GM23338 (cell line): ENCODE results near the gene ADGB. TPM values are rescaled to one million over a fixed set of nuclear protein-coding genes. Genes with fewer than 3 reads are reported as not detected.

Experiments
- ATAC-seq: fragments of 200-7000 bp; cut with Tn5 transposase; 3 replicates; pipeline ENCODE4 v1.9.1; 2020
- DNase-seq: peaks from one replicate; pipeline ENCODE4 v3.0.0-alpha.2; 2015; ENCODE audit warnings: low spot score
- H2AFZ ChIP-seq: fragments of 200-600 bp; sonication (generic); 2 replicates; pipeline ENCODE4 v1.8.0; 2016; ENCODE audit warnings: antibody characterized with exemption, mild to moderate bottlenecking, moderate library complexity
- H3F3A ChIP-seq: fragments of 200-600 bp; sonication (generic); replicated peaks from 2 replicates; pipeline ENCODE4 v1.8.0; 2017; ENCODE audit warnings: antibody characterized with exemption, mixed run types, low read depth
- H3K27ac ChIP-seq: fragments of 200-600 bp; sonication (generic); 2 replicates; pipeline ENCODE4 v1.6.1; 2016; ENCODE audit warnings: low read depth
- H3K27me3 ChIP-seq: fragments of 200-600 bp; sonication (generic); 2 replicates; pipeline ENCODE4 v1.8.0; 2016; ENCODE audit warnings: mild to moderate bottlenecking, mixed run types, moderate library complexity; ENCODE audit not compliant: insufficient read depth
- H3K36me3 ChIP-seq: fragments of 200-600 bp; sonication (generic); 2 replicates; pipeline ENCODE4 v1.8.0; 2016; ENCODE audit warnings: mild to moderate bottlenecking; ENCODE audit not compliant: insufficient read depth
- H3K4me1 ChIP-seq: fragments of 200-600 bp; sonication (generic); 2 replicates; pipeline ENCODE4 v1.8.0; 2016; ENCODE audit warnings: mild to moderate bottlenecking, moderate library complexity; ENCODE audit not compliant: insufficient read depth
- H3K4me2 ChIP-seq: fragments of 200-600 bp; sonication (generic); 2 replicates; pipeline ENCODE4 v1.7.1; 2017; ENCODE audit warnings: mixed run types
- H3K4me3 ChIP-seq: fragments of 200-600 bp; sonication (generic); 2 replicates; pipeline ENCODE4 v1.6.1; 2016; ENCODE audit warnings: mixed run types
- H3K79me2 ChIP-seq: fragments of 200-600 bp; sonication (generic); replicated peaks from 2 replicates; pipeline ENCODE4 v1.8.0; 2017; ENCODE audit warnings: mild to moderate bottlenecking; ENCODE audit not compliant: insufficient read depth
- H3K9me2 ChIP-seq: fragments of 200-600 bp; sonication (generic); 2 replicates; pipeline ENCODE4 v1.8.0; 2017; ENCODE audit not compliant: insufficient read depth
- H4K20me1 ChIP-seq: fragments of 200-600 bp; sonication (generic); replicated peaks from 2 replicates; pipeline ENCODE4 v1.8.0; 2017; ENCODE audit warnings: mild to moderate bottlenecking; ENCODE audit not compliant: insufficient read depth
- H3K27ac Mint-ChIP-seq: 2 replicates; pipeline ENCODE4 v1.8.0; 2020; ENCODE audit warnings: inconsistent platforms, mild to moderate bottlenecking, moderate library complexity, mixed read lengths
- H3K27me3 Mint-ChIP-seq: 3 replicates; pipeline ENCODE4 v1.8.0; 2022; ENCODE audit warnings: low read depth, mild to moderate bottlenecking, moderate library complexity, mixed read lengths, inconsistent platforms; ENCODE audit not compliant: insufficient read depth, poor library complexity
- H3K36me3 Mint-ChIP-seq: 3 replicates; pipeline ENCODE4 v1.8.0; 2021; ENCODE audit warnings: low read depth, mild to moderate bottlenecking, inconsistent platforms, moderate library complexity, mixed read lengths
- H3K4me1 Mint-ChIP-seq: 3 replicates; pipeline ENCODE4 v1.8.0; 2020; ENCODE audit warnings: mild to moderate bottlenecking, inconsistent platforms, mixed read lengths
- H3K4me3 Mint-ChIP-seq: 3 replicates; pipeline ENCODE4 v1.8.0; 2021; ENCODE audit warnings: moderate library complexity, mild to moderate bottlenecking, inconsistent platforms, mixed read lengths
- H3K9me3 Mint-ChIP-seq: 3 replicates; pipeline ENCODE4 v1.8.0; 2020; ENCODE audit warnings: moderate library complexity, mild to moderate bottlenecking, inconsistent platforms, mixed read lengths
- CREB1 ChIP-seq: fragments of 250-450 bp; sonication (Bioruptor Pico); IDR thresholded peaks from 2 replicates; pipeline ENCODE4 v1.5.0; 2020; ENCODE audit warnings: low read depth, mild to moderate bottlenecking, moderate library complexity
- EZH2 ChIP-seq: fragments of 200-600 bp; sonication (generic); IDR thresholded peaks from one replicate; pipeline ENCODE4 v1.8.0; 2017; ENCODE audit warnings: antibody characterized with exemption, mild to moderate bottlenecking, low read depth; ENCODE audit not compliant: unreplicated experiment
- EZH2phosphoT487 ChIP-seq: fragments of 200-600 bp; sonication (generic); IDR thresholded peaks from one replicate; pipeline ENCODE4 v1.8.1; 2018; ENCODE audit warnings: antibody characterized with exemption; ENCODE audit not compliant: unreplicated experiment
- JUNB ChIP-seq: IDR thresholded peaks from one replicate; pipeline ENCODE4 v1.6.1; 2016; ENCODE audit warnings: antibody characterized with exemption; ENCODE audit not compliant: unreplicated experiment
- NANOG ChIP-seq: IDR thresholded peaks from 2 replicates; pipeline ENCODE4 v1.6.1; 2016; ENCODE audit warnings: antibody characterized with exemption, borderline replicate concordance
- POLR2AphosphoS5 ChIP-seq: IDR thresholded peaks from 2 replicates; pipeline ENCODE4 v1.6.1; 2016; ENCODE audit warnings: antibody characterized with exemption, low read depth
- STAT1 ChIP-seq: IDR thresholded peaks from one replicate; pipeline ENCODE4 v1.6.1; 2016; ENCODE audit warnings: antibody characterized with exemption; ENCODE audit not compliant: unreplicated experiment
- ZNF114 ChIP-seq: fragments of 250-450 bp; sonication (Bioruptor Pico); IDR thresholded peaks from 2 replicates; pipeline ENCODE4 v1.5.0; 2020; ENCODE audit warnings: mild to moderate bottlenecking, moderate library complexity
- ZNF331 ChIP-seq: fragments of 250-450 bp; sonication (Bioruptor Pico); IDR thresholded peaks from 2 replicates; pipeline ENCODE4 v1.5.0; 2020; ENCODE audit warnings: low read depth, mild to moderate bottlenecking, moderate library complexity
- polyA plus RNA-seq: library from polyadenylated mRNA; unstranded; fragments of >200 nt; fragmentation: Nextera tagmentation; extraction: Ambion mirVana; gene quantifications from 2 replicates; pipeline ENCODE4 v1.2.1, GENCODE V29; 2016
- total RNA-seq: library from RNA; depleted of rRNA; stranded (reverse); fragments of >200 nt; shearing (Covaris generic); gene quantifications from 2 replicates; pipeline ENCODE4 v1.2.3, GENCODE V29; 2014
- TF ChIP-seq, protein P1 (sequence below): fragments of 250-450 bp; sonication (Bioruptor Pico); IDR thresholded peaks from 2 replicates; pipeline ENCODE4 v1.5.0; 2020; ENCODE audit warnings: mild to moderate bottlenecking, moderate library complexity
- TF ChIP-seq, protein P2 (sequence below), 2 experiments: fragments of 200-600 bp in 1 of 2; sonication (generic) in 1 of 2; conservative IDR thresholded peaks; 2 replicates each; pipeline versions ENCODE4 v1.5.1 to v1.6.1; 2016 to 2017; ENCODE audit warnings: antibody characterized with exemption in 2 of 2, low read depth in 2 of 2, mild to moderate bottlenecking in 2 of 2, moderate library complexity in 1 of 2
- TF ChIP-seq, protein P3 (sequence below): IDR thresholded peaks from one replicate; pipeline ENCODE4 v1.6.1; 2018; ENCODE audit warnings: antibody characterized with exemption; ENCODE audit not compliant: unreplicated experiment

The ADGB gene
- total and polyA plus RNA-seq, 2 experiments from 2014 or later: not detected

DNA sequence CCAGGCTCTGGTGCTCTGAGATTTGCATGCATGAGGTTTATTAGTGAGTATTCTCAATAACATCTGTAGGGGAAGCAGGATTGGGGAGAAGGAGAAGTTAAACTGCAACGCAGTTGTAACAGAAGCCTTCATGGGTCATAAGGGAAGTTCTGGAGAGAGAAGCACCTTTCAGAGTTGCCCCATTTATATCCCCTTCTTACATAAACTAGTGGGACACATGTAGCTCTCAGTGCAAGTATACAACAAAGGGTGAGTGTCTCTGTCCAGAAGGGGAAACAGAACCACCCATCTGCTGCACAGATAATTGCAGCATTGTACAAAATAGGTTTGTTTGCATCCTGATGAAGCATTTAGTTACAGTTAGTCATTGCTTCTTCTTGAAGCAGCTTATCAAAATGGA is 4.3 kb upstream of the ADGB start:
- DNase-seq (no peak), ATAC-seq (no peak)
- H3K4me2 ChIP-seq: no peak overlapping the region
- H3K9me3 Mint-ChIP-seq: no peaks in the 10 kb centered on the region
- no peaks in the 10 kb centered on the region for H3K9me2 ChIP-seq
- TF ChIP-seq EZH2phosphoT487 (no peak), ZNF114 (no peak), NANOG (no peak), CREB1 (CRISPR knock-in tag) (no peak), JUNB (no peak), ZNF331 (CRISPR knock-in tag) (no peak), STAT1 (no peak), POLR2AphosphoS5 (no peak), EZH2 (no peak)
- TF ChIP-seq, protein P1, sequence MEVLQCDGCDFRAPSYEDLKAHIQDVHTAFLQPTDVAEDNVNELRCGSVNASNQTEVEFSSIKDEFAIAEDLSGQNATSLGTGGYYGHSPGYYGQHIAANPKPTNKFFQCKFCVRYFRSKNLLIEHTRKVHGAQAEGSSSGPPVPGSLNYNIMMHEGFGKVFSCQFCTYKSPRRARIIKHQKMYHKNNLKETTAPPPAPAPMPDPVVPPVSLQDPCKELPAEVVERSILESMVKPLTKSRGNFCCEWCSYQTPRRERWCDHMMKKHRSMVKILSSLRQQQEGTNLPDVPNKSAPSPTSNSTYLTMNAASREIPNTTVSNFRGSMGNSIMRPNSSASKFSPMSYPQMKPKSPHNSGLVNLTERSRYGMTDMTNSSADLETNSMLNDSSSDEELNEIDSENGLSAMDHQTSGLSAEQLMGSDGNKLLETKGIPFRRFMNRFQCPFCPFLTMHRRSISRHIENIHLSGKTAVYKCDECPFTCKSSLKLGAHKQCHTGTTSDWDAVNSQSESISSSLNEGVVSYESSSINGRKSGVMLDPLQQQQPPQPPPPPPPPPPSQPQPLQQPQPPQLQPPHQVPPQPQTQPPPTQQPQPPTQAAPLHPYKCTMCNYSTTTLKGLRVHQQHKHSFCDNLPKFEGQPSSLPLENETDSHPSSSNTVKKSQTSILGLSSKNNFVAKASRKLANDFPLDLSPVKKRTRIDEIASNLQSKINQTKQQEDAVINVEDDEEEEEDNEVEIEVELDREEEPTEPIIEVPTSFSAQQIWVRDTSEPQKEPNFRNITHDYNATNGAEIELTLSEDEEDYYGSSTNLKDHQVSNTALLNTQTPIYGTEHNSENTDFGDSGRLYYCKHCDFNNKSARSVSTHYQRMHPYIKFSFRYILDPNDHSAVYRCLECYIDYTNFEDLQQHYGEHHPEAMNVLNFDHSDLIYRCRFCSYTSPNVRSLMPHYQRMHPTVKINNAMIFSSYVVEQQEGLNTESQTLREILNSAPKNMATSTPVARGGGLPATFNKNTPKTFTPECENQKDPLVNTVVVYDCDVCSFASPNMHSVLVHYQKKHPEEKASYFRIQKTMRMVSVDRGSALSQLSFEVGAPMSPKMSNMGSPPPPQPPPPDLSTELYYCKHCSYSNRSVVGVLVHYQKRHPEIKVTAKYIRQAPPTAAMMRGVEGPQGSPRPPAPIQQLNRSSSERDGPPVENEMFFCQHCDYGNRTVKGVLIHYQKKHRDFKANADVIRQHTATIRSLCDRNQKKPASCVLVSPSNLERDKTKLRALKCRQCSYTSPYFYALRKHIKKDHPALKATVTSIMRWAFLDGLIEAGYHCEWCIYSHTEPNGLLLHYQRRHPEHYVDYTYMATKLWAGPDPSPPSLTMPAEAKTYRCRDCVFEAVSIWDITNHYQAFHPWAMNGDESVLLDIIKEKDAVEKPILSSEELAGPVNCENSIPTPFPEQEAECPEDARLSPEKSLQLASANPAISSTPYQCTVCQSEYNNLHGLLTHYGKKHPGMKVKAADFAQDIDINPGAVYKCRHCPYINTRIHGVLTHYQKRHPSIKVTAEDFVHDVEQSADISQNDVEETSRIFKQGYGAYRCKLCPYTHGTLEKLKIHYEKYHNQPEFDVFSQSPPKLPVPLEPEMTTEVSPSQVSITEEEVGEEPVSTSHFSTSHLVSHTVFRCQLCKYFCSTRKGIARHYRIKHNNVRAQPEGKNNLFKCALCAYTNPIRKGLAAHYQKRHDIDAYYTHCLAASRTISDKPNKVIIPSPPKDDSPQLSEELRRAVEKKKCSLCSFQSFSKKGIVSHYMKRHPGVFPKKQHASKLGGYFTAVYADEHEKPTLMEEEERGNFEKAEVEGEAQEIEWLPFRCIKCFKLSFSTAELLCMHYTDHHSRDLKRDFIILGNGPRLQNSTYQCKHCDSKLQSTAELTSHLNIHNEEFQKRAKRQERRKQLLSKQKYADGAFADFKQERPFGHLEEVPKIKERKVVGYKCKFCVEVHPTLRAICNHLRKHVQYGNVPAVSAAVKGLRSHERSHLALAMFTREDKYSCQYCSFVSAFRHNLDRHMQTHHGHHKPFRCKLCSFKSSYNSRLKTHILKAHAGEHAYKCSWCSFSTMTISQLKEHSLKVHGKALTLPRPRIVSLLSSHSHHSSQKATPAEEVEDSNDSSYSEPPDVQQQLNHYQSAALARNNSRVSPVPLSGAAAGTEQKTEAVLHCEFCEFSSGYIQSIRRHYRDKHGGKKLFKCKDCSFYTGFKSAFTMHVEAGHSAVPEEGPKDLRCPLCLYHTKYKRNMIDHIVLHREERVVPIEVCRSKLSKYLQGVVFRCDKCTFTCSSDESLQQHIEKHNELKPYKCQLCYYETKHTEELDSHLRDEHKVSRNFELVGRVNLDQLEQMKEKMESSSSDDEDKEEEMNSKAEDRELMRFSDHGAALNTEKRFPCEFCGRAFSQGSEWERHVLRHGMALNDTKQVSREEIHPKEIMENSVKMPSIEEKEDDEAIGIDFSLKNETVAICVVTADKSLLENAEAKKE (CRISPR knock-in tag): no peak
- TF ChIP-seq, protein P2, sequence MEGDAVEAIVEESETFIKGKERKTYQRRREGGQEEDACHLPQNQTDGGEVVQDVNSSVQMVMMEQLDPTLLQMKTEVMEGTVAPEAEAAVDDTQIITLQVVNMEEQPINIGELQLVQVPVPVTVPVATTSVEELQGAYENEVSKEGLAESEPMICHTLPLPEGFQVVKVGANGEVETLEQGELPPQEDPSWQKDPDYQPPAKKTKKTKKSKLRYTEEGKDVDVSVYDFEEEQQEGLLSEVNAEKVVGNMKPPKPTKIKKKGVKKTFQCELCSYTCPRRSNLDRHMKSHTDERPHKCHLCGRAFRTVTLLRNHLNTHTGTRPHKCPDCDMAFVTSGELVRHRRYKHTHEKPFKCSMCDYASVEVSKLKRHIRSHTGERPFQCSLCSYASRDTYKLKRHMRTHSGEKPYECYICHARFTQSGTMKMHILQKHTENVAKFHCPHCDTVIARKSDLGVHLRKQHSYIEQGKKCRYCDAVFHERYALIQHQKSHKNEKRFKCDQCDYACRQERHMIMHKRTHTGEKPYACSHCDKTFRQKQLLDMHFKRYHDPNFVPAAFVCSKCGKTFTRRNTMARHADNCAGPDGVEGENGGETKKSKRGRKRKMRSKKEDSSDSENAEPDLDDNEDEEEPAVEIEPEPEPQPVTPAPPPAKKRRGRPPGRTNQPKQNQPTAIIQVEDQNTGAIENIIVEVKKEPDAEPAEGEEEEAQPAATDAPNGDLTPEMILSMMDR (conservative IDR thresholded peaks at IDR 0.05; ENCODE audit: low read depth in 2 of 2): no peak
- TF ChIP-seq, protein P3, sequence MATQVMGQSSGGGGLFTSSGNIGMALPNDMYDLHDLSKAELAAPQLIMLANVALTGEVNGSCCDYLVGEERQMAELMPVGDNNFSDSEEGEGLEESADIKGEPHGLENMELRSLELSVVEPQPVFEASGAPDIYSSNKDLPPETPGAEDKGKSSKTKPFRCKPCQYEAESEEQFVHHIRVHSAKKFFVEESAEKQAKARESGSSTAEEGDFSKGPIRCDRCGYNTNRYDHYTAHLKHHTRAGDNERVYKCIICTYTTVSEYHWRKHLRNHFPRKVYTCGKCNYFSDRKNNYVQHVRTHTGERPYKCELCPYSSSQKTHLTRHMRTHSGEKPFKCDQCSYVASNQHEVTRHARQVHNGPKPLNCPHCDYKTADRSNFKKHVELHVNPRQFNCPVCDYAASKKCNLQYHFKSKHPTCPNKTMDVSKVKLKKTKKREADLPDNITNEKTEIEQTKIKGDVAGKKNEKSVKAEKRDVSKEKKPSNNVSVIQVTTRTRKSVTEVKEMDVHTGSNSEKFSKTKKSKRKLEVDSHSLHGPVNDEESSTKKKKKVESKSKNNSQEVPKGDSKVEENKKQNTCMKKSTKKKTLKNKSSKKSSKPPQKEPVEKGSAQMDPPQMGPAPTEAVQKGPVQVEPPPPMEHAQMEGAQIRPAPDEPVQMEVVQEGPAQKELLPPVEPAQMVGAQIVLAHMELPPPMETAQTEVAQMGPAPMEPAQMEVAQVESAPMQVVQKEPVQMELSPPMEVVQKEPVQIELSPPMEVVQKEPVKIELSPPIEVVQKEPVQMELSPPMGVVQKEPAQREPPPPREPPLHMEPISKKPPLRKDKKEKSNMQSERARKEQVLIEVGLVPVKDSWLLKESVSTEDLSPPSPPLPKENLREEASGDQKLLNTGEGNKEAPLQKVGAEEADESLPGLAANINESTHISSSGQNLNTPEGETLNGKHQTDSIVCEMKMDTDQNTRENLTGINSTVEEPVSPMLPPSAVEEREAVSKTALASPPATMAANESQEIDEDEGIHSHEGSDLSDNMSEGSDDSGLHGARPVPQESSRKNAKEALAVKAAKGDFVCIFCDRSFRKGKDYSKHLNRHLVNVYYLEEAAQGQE: no peak
- no peaks in the 10 kb centered on the region for H3K36me3 Mint-ChIP-seq
- no peaks in the 10 kb centered on the region for H3K36me3 ChIP-seq
- peaks cover 2% of the 10 kb centered on the region for H3K27me3 Mint-ChIP-seq
- peaks cover 4% of the 10 kb centered on the region for H3K4me1 Mint-ChIP-seq
- no peak overlapping the region for H3K4me3 Mint-ChIP-seq
- H3K27ac Mint-ChIP-seq: no peak overlapping the region
- H3F3A ChIP-seq: no peaks in the 10 kb centered on the region
- H3K79me2 ChIP-seq: no peaks in the 10 kb centered on the region
- H3K4me1 ChIP-seq: peaks cover 7% of the 10 kb centered on the region; the same call in 1 of the 2 replicates
- H3K4me3 ChIP-seq: no peak overlapping the region
- peak overlapping the region; percentile 43; the same call in 1 of the 2 replicates for H2AFZ ChIP-seq
- H3K27ac ChIP-seq: no peak overlapping the region
- H3K27me3 ChIP-seq: no peaks in the 10 kb centered on the region
- H4K20me1 ChIP-seq: no peaks in the 10 kb centered on the region
